ENCODE data around the gene KIF12. TPM values are rescaled to one million over a fixed set of nuclear protein-coding genes. Genes with fewer than 3 reads are reported as not detected.

KIF12 gene
- total RNA-seq, 1 donor from 2014 or later, result not detected

DNA sequence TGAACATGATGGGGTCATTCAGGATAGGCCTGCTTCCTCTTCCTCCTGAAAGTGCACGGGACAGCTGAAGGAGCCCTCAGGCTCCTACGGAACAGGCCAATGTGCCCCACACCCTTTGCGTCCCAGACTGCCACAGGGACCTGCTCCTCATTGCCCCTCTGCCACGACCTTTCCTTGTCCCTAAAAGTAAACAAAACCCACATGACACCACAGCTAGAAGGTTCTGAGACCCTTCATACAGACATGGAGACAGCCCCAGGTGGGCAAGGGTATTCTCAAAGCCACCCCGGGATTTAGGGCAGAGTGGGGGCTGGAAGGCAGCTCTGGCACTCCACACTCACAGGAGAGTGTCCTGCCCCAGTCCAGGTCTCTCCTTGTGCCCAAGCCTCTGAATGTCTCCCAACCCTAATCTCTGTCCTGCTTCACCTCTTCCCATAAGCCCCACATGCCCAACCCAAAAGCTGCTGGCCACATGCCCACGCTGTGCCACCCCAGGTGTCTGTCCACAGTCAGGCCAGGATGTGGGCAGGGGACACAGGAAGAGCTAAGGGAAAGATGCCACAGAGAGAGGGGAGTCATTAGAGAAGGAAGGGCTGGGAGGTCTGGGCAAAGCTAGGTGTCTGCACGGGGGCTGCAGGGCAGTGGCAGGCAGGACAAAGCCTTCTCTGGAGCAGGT is 21.8 kb downstream of the KIF12 start:
- Mint-ChIP-seq H3K27ac (ENCODE audit: unreplicated experiment) (peak overlapping the region; percentile 89), H3K27me3 (ENCODE audit: low read depth) (peaks cover 30% of the 10 kb centered on the region), H3K4me1 (peaks cover 3% of the 10 kb centered on the region), H3K4me3 (no peak overlapping the region), H3K36me3 (ENCODE audit: low read depth) (no peaks in the 10 kb centered on the region), H3K9me3 (no peaks in the 10 kb centered on the region)
- TF ChIP-seq, protein P1, sequence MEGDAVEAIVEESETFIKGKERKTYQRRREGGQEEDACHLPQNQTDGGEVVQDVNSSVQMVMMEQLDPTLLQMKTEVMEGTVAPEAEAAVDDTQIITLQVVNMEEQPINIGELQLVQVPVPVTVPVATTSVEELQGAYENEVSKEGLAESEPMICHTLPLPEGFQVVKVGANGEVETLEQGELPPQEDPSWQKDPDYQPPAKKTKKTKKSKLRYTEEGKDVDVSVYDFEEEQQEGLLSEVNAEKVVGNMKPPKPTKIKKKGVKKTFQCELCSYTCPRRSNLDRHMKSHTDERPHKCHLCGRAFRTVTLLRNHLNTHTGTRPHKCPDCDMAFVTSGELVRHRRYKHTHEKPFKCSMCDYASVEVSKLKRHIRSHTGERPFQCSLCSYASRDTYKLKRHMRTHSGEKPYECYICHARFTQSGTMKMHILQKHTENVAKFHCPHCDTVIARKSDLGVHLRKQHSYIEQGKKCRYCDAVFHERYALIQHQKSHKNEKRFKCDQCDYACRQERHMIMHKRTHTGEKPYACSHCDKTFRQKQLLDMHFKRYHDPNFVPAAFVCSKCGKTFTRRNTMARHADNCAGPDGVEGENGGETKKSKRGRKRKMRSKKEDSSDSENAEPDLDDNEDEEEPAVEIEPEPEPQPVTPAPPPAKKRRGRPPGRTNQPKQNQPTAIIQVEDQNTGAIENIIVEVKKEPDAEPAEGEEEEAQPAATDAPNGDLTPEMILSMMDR (conservative IDR thresholded peaks at IDR 0.05), result no peak
- DNase-seq (ENCODE audit: low read depth, low spot score), result no peak

DNA sequence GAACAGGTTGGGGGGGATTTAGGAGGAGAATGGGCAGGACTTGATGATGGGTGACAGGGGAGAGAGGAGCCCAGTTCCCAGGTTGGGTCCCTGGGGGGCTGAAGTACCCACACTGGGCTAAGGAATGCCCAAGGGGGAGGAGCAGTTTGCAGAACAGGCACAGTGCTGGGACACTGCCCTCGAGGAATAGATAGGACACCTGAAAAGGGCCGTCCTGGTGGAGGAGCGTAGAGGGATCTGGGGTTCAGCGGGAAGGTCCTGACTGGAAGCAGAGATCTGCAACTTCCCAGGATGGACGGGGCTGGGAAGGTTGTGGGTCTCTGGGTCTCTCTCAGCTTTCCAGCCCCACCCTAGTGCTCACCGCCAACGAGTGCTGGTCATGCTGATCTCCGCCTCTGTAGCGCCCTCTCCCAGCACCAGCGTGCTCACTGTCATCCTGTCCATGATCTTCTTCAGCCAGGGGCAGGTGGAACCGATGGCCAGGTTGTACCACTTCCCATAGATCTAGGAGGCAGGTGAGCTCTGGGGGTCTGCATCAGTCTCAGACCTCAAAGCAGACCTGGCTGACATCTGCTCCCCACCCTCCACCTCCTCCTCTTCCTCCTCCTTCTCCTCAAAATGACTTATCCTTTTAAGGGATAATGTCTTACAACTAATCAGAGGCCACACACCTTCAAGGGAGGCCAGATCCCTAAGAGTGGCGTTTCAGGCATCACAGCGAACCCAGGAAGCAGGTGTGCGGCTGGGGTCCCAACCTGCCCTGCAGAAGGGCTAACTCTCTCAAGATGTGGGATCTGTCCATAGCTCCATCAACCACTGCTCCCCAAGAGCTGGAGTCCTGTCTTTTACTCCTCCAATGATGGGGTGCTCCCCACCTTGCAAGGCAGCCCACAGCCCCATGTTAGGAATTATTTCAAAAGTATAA is 22.6 kb downstream of the KIF12 start:
- no peak for DNase-seq (ENCODE audit: low read depth, low spot score)

DNA sequence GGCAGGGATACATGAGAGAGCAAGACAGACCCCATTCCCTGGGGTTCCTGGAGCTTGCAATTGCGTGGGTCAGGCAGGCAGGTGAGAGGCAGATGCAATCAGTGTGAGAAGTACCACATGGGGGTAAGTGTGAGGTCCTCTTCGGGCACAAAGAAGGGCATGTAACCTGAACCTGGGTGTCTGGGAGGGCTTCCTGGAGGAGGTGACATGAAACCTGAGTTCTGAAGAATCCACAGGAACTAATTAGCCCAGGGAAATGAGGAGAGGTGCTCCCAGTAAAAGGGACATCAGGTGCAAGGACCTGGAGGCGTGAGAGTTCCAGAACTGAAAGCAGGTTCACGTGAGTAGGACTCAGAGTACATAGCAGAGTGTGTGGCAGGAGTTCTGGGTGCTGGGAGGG is 23.5 kb downstream of the KIF12 start:
- Mint-ChIP-seq H3K36me3 (ENCODE audit: low read depth) (no peaks in the 10 kb centered on the region), H3K27ac (ENCODE audit: unreplicated experiment) (no peak overlapping the region), H3K27me3 (ENCODE audit: low read depth) (peaks cover 30% of the 10 kb centered on the region), H3K4me1 (peaks cover 3% of the 10 kb centered on the region), H3K4me3 (no peak overlapping the region), H3K9me3 (no peaks in the 10 kb centered on the region)
- DNase-seq (ENCODE audit: low read depth, low spot score), result no peak
- TF ChIP-seq, protein P1 (conservative IDR thresholded peaks at IDR 0.05), result no peak

More for the DNA sequence above, 22.6 kb downstream of the KIF12 start:
- Mint-ChIP-seq H3K36me3 (ENCODE audit: low read depth) (no peaks in the 10 kb centered on the region), H3K4me1 (peaks cover 3% of the 10 kb centered on the region), H3K27ac (ENCODE audit: unreplicated experiment) (no peak overlapping the region), H3K4me3 (no peak overlapping the region), H3K9me3 (no peaks in the 10 kb centered on the region), H3K27me3 (ENCODE audit: low read depth) (peaks cover 30% of the 10 kb centered on the region)
- TF ChIP-seq, protein P1 (conservative IDR thresholded peaks at IDR 0.05), result no peak

DNA sequence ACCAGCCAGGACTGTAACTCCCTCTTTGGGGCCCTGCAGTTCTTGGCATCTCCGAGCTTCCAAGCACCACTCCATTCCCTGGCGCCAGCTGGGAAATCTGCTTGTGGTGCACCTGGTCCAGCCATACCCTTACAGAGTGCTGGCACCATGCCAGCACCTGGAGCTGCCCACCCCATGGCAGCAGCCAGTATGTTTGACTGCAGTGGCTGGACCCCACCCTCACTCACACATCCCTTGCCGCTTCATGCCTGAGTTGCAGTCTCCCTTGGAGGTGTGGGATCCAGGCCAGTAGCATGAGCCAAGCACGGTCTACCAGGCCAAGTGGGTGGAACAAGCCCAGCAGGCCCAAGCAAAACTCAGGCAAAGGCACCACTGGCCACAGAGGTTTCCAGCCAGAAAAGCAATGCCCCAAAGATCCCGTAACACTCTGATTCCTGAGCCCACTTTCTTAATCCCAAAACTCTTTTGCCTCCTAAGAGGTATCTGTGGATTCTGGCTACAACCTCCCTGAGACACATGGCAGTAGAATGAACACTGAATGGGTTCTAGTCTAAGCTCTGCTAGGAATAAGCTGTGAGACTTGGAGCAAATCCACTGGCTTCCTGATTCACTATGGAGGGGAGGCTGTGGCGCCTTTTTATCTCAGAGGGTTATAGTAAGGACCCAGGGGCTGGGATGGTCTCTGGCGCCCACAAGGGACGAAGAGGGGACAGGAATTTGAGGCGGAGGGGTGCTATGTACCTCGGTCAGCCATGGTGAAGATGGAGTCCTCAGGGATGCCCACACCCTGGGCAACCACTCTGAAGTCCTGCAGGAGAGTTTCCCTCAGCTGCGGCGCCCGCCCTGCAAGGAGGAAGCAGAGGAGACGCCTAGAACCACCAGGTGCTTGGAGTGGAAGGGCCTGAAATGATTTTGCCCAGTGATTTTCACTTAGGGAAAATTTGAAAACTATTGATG is 26.6 kb downstream of the KIF12 start:
- TF ChIP-seq, protein P1 (conservative IDR thresholded peaks at IDR 0.05), result no peak
- Mint-ChIP-seq H3K4me1 (no peaks in the 10 kb centered on the region), H3K27ac (ENCODE audit: unreplicated experiment) (no peak overlapping the region), H3K9me3 (no peaks in the 10 kb centered on the region), H3K27me3 (ENCODE audit: low read depth) (peaks cover 30% of the 10 kb centered on the region), H3K36me3 (ENCODE audit: low read depth) (no peaks in the 10 kb centered on the region), H3K4me3 (no peak overlapping the region)
- DNase-seq (ENCODE audit: low read depth, low spot score), result no peak

DNA sequence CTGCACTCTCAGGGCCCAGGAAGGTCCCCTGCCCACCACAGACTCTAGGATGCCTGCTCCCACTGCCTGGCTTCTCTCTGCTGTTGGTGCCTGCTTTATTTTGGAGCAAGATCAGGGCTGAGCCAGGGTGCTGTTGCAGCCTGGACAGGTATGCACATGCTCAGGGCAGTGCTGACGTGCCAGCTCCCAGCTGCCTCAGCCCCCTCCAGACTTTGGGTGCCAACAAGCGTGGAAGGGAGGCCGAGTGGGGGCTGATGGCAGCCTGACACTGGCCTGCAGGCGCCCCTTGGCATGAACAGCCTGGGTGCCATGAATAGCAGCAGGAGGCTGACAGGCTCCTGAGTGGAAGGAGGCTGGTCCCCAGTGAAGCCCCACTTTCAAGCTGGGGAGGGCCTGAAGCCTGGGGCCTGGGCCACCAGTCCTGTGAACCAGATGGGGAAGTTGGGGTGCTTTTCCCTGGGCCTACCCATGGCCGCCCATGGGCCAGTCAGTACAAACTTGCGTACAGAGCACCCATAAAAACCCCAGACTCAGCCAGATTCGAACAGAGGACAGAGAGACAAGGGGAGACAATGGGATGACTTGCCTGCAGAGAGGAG is 27.8 kb downstream of the KIF12 start:
- Mint-ChIP-seq H3K36me3 (ENCODE audit: low read depth) (no peaks in the 10 kb centered on the region), H3K27ac (ENCODE audit: unreplicated experiment) (no peak overlapping the region), H3K4me3 (no peak overlapping the region), H3K4me1 (no peaks in the 10 kb centered on the region), H3K27me3 (ENCODE audit: low read depth) (peaks cover 25% of the 10 kb centered on the region), H3K9me3 (no peaks in the 10 kb centered on the region)
- no peak for DNase-seq (ENCODE audit: low read depth, low spot score)
- TF ChIP-seq, protein P1 (conservative IDR thresholded peaks at IDR 0.05), result no peak

Measured in neural crest cell (in vitro differentiated cells).